Panc1 (cell line): Measurements from ENCODE around the gene SPAG5. TPM values are rescaled to one million over a fixed set of nuclear protein-coding genes. Genes with fewer than 3 reads are reported as not detected.

Experiments
- ATAC-seq: fragments of 200-7000 bp; cut with Tn5 transposase; 2 replicates; pipeline ENCODE4 v1.9.1; 2020; ENCODE audit warnings: mild to moderate bottlenecking, moderate library complexity
- BruUV-seq: library from RNA; stranded (reverse); fragments of 400-500 nt; replicated peaks from 2 replicates; lab custom pipeline; 2021; lab: Mats Ljungman, UMichigan
- CTCF ChIA-PET: fragments of 300-600 bp; sonication (Branson Sonifier 250); formaldehyde crosslinking; loops from one replicate; lab custom pipeline; 2022; ENCODE audit warnings: antibody characterized with exemption; lab: Charles Lee
- POLR2A ChIA-PET: fragments of 300-600 bp; sonication (Branson Sonifier 250); formaldehyde crosslinking; loops from one replicate; lab custom pipeline; 2022; ENCODE audit warnings: antibody characterized with exemption; lab: Charles Lee
- DNase-seq: peaks from one replicate; pipeline ENCODE4 v3.0.0-alpha.2; 2010; ENCODE audit warnings: low read depth, low spot score
- H3K27ac ChIP-seq: 2 replicates; pipeline ENCODE4 v1.5.1; 2011; ENCODE audit warnings: mild to moderate bottlenecking, low read length, inconsistent platforms
- H3K27me3 ChIP-seq: fragments of 200-500 bp; sonication (Bioruptor generic); 2 replicates; pipeline ENCODE4 v1.6.0; 2014; ENCODE audit warnings: low read length, inconsistent platforms; ENCODE audit not compliant: control insufficient read depth, insufficient read depth
- H3K36me3 ChIP-seq: fragments of 200-500 bp; sonication (Bioruptor generic); 2 replicates; pipeline ENCODE4 v1.5.1; 2014; ENCODE audit warnings: inconsistent platforms, mild to moderate bottlenecking, low read length, moderate library complexity; ENCODE audit not compliant: control insufficient read depth, insufficient read depth
- H3K4me1 ChIP-seq: 2 replicates; pipeline ENCODE4 v1.5.1; 2011; ENCODE audit warnings: inconsistent platforms, mild to moderate bottlenecking, low read length, moderate library complexity; ENCODE audit not compliant: control insufficient read depth, insufficient read depth
- H3K4me3 ChIP-seq, 2 experiments: 2 replicates each; pipeline ENCODE4 v1.5.1; 2011 to 2012; ENCODE audit warnings: low read depth in 2 of 2, low read length in 2 of 2, mild to moderate bottlenecking in 2 of 2, inconsistent platforms in 1 of 2, moderate library complexity in 1 of 2
- H3K9me3 ChIP-seq: fragments of 200-500 bp; sonication (Bioruptor generic); 2 replicates; pipeline ENCODE4 v1.5.1; 2014; ENCODE audit warnings: low read depth, mild to moderate bottlenecking, inconsistent platforms, low read length, moderate library complexity; ENCODE audit not compliant: control insufficient read depth, insufficient read depth
- CTCF ChIP-seq: fragments of 450-650 bp; IDR thresholded peaks from 2 replicates; pipeline ENCODE4 v1.5.1; 2017; ENCODE audit warnings: mild to moderate bottlenecking
- POLR2AphosphoS5 ChIP-seq: IDR thresholded peaks from 2 replicates; pipeline ENCODE4 v1.6.1; 2012; ENCODE audit warnings: mild to moderate bottlenecking, low read depth, low read length, moderate library complexity
- SIN3A ChIP-seq: IDR thresholded peaks from 2 replicates; pipeline ENCODE4 v1.6.1; 2012; ENCODE audit warnings: low read depth, mild to moderate bottlenecking, low read length, moderate library complexity, borderline replicate concordance; ENCODE audit not compliant: insufficient read depth
- TCF7L2 ChIP-seq: IDR thresholded peaks from 2 replicates; pipeline ENCODE4 v1.6.1; 2011; ENCODE audit warnings: mild to moderate bottlenecking, low read depth, low read length, inconsistent platforms
- in situ Hi-C: cut with HindIII; loops from 2 replicates; pipeline ENCODE4 v1.10.0; 2016; ENCODE audit warnings: low sequenced_read_pairs, low pct_unique_long_range_greater_than_20kb
- intact Hi-C: fragments of 100-400 bp; cut with micrococcal nuclease; formaldehyde crosslinking; loops from one replicate; pipeline ENCODE4 v1.10.0; 2022; ENCODE audit not compliant: unreplicated experiment
- total RNA-seq: library from RNA; stranded (reverse); gene quantifications from one replicate; pipeline ENCODE4 v1.2.1, GENCODE V29; 2021; ENCODE audit not compliant: unreplicated experiment
- TF ChIP-seq, protein P1 (sequence below), 2 experiments: IDR thresholded peaks; 2 replicates each; pipeline ENCODE4 v1.6.1; 2011 to 2012; ENCODE audit warnings: low read depth in 2 of 2, control low read depth in 1 of 2, low read length in 1 of 2, mild to moderate bottlenecking in 1 of 2, moderate library complexity in 1 of 2; ENCODE audit not compliant: insufficient read depth in 1 of 2

The SPAG5 gene
- total RNA-seq, 1 experiment from 2014 or later: 152 TPM

- intact Hi-C loops: no loop called here
- Histone ChIP-seq H3K4me1 (no peaks in the 10 kb centered on the region), H3K27me3 (no peaks in the 10 kb centered on the region), H3K4me3 (no peak overlapping the region), H3K9me3 (no peaks in the 10 kb centered on the region), H3K36me3 (peaks cover 28% of the 10 kb centered on the region), H3K27ac (no peak overlapping the region)
- TF ChIP-seq TCF7L2 (no peak), SIN3A (no peak), CTCF (no peak), POLR2AphosphoS5 (no peak)
- TF ChIP-seq, protein P1, sequence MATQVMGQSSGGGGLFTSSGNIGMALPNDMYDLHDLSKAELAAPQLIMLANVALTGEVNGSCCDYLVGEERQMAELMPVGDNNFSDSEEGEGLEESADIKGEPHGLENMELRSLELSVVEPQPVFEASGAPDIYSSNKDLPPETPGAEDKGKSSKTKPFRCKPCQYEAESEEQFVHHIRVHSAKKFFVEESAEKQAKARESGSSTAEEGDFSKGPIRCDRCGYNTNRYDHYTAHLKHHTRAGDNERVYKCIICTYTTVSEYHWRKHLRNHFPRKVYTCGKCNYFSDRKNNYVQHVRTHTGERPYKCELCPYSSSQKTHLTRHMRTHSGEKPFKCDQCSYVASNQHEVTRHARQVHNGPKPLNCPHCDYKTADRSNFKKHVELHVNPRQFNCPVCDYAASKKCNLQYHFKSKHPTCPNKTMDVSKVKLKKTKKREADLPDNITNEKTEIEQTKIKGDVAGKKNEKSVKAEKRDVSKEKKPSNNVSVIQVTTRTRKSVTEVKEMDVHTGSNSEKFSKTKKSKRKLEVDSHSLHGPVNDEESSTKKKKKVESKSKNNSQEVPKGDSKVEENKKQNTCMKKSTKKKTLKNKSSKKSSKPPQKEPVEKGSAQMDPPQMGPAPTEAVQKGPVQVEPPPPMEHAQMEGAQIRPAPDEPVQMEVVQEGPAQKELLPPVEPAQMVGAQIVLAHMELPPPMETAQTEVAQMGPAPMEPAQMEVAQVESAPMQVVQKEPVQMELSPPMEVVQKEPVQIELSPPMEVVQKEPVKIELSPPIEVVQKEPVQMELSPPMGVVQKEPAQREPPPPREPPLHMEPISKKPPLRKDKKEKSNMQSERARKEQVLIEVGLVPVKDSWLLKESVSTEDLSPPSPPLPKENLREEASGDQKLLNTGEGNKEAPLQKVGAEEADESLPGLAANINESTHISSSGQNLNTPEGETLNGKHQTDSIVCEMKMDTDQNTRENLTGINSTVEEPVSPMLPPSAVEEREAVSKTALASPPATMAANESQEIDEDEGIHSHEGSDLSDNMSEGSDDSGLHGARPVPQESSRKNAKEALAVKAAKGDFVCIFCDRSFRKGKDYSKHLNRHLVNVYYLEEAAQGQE (IDR thresholded peaks at IDR 0.05; ENCODE audit: insufficient read depth in 1 of 2, low read depth in 2 of 2, low read length in 1 of 2): no peak
- BruUV-seq: no TSS peak
- ATAC-seq (no peak), DNase-seq (no peak)
- POLR2A ChIA-PET: no interaction called here
- in situ Hi-C loops: no loop called here
- CTCF ChIA-PET: no interaction called here
Observed at GRCh38 chr17:28584434-28584833, 14.4 kb downstream of the SPAG5 start.

DNA sequence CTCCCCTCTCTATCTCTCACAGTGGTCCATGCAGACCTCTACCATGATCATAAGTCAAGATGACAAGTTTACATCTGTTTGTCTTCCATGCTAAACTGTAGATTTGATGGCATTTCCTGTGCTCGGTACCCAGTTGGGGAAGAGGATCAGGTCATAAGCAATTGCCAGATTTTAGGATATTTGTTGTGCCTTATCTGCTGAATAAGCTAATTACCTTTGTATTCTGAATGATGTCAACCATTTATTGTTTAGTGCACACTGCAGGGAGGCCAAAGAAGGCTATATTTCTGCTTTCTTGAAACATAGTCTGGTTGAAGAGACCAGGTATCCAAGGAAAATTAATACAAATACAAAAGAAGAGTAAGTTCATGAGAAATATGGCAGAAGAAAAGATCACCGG lies 16.3 kb downstream of the SPAG5 start:
- POLR2A ChIA-PET: no interaction called here
- H3K27me3 ChIP-seq: no peaks in the 10 kb centered on the region
- no peaks in the 10 kb centered on the region for H3K4me1 ChIP-seq
- H3K9me3 ChIP-seq: no peaks in the 10 kb centered on the region
- no peak overlapping the region for H3K27ac ChIP-seq
- CTCF ChIA-PET: no interaction called here
- peaks cover 23% of the 10 kb centered on the region for H3K36me3 ChIP-seq
- intact Hi-C loops: no loop called here
- in situ Hi-C loops: no loop called here
- no TSS peak for BruUV-seq
- no peak for DNase-seq
- TF ChIP-seq SIN3A: no peak
- TF ChIP-seq TCF7L2: no peak
- TF ChIP-seq, protein P1 (IDR thresholded peaks at IDR 0.05; ENCODE audit: insufficient read depth in 1 of 2, low read depth in 2 of 2, low read length in 1 of 2): no peak
- TF ChIP-seq POLR2AphosphoS5: no peak
- no peak for TF ChIP-seq CTCF
- H3K4me3 ChIP-seq: no peak overlapping the region
- no peak for ATAC-seq
